B cell (primary cell): ENCODE measurements around the gene WFDC5. TPM values are rescaled to one million over a fixed set of nuclear protein-coding genes. Genes with fewer than 3 reads are reported as not detected.

ENCODE experiments used
- ATAC-seq: fragments of 200-7000 bp; cut with Tn5 transposase; one replicate; pipeline ENCODE4 v1.10.0; 2021; ENCODE audit warnings: low read depth, mild to moderate bottlenecking, moderate number of reproducible peaks, moderate library complexity
- CTCF ChIA-PET: fragments of 350-600 bp; sonication (Branson Sonifier 250); formaldehyde crosslinking; loops from one replicate; lab custom pipeline; 2021; ENCODE audit warnings: antibody characterized with exemption, inconsistent platforms; lab: Charles Lee
- POLR2A ChIA-PET: fragments of 350-600 bp; sonication (Branson Sonifier 250); formaldehyde crosslinking; loops from one replicate; lab custom pipeline; 2021; ENCODE audit warnings: antibody characterized with exemption; lab: Charles Lee
- DNase-seq: peaks from one replicate; pipeline ENCODE4 v3.0.0; 2013
- H2AFZ ChIP-seq: 2 replicates; pipeline ENCODE4 v1.6.1; 2012; ENCODE audit warnings: mild to moderate bottlenecking, low read depth, low read length; ENCODE audit not compliant: insufficient read depth, poor library complexity, severe bottlenecking
- H3K27ac ChIP-seq, 2 donors: 1 replicate in 1 of 2; 2 replicates in 1 of 2; pipeline ENCODE4 v1.5.1; 2012 to 2013; ENCODE audit warnings: low read length in 2 of 2, mild to moderate bottlenecking in 2 of 2, moderate library complexity in 1 of 2
- H3K27me3 ChIP-seq, 4 experiments: fragments of 200-600 bp in 1 of 4; sonication (generic) in 1 of 4; replicated peaks in 1 of 4; 1 replicate in 2 of 4; 2 replicates in 2 of 4; pipeline versions ENCODE4 v1.6.1 to v1.7.0; 2013 to 2016; ENCODE audit warnings: low read length in 3 of 4, mild to moderate bottlenecking in 2 of 4, mixed read lengths in 1 of 4, moderate library complexity in 1 of 4; ENCODE audit not compliant: insufficient read depth in 4 of 4, control insufficient read depth in 3 of 4; ENCODE audit errors: control extremely low read depth in 1 of 4
- H3K36me3 ChIP-seq, 2 experiments: replicated peaks in 1 of 2; 1 replicate in 1 of 2; 2 replicates in 1 of 2; pipeline versions ENCODE4 v1.6.1 to v1.7.1; 2013; ENCODE audit warnings: low read length in 1 of 2; ENCODE audit not compliant: insufficient read depth in 2 of 2, control insufficient read depth in 1 of 2; ENCODE audit errors: control extremely low read depth in 1 of 2, extremely low read depth in 1 of 2
- H3K4me1 ChIP-seq, 2 donors: fragments of 200-600 bp in 1 of 2; sonication (generic) in 1 of 2; 1 replicate in 1 of 2; 2 replicates in 1 of 2; pipeline versions ENCODE4 v1.5.1 to v1.6.1; 2013 to 2017; ENCODE audit warnings: low read length in 2 of 2; ENCODE audit not compliant: control insufficient read depth in 2 of 2, insufficient read depth in 2 of 2
- H3K4me2 ChIP-seq: replicated peaks from 2 replicates; pipeline ENCODE3; 2012; ENCODE audit warnings: mild to moderate bottlenecking, low read depth, low read length; ENCODE audit not compliant: poor library complexity, severe bottlenecking
- H3K4me3 ChIP-seq, 5 experiments: fragments of 200-600 bp in 1 of 5; sonication (generic) in 1 of 5; 1 replicate in 3 of 5; 2 replicates in 2 of 5; pipeline versions ENCODE4 v1.5.1 to v1.7.0; 2011 to 2016; ENCODE audit warnings: low read length in 4 of 5, mild to moderate bottlenecking in 4 of 5, low read depth in 2 of 5, control low read depth in 1 of 5, moderate library complexity in 1 of 5; ENCODE audit not compliant: insufficient read depth in 1 of 5; ENCODE audit errors: control extremely low read depth in 1 of 5, extremely low read depth in 1 of 5
- H3K79me2 ChIP-seq: fragments of 200-600 bp; sonication (generic); one replicate; pipeline ENCODE4 v1.6.0; 2016; ENCODE audit warnings: low read length; ENCODE audit not compliant: control insufficient read depth, insufficient read depth
- H3K9ac ChIP-seq: fragments of 200-600 bp; sonication (generic); 2 replicates; pipeline ENCODE4 v1.6.1; 2017; ENCODE audit warnings: mild to moderate bottlenecking, low read length, moderate library complexity
- H3K9me3 ChIP-seq, 3 donors: one replicate each; pipeline versions ENCODE4 v1.6.1 to v1.7.1; 2013; ENCODE audit warnings: low read length in 2 of 3; ENCODE audit not compliant: control insufficient read depth in 2 of 3, insufficient read depth in 1 of 3; ENCODE audit errors: control extremely low read depth in 1 of 3
- H4K20me1 ChIP-seq: 2 replicates; pipeline ENCODE4 v1.6.0; 2012; ENCODE audit warnings: mild to moderate bottlenecking, low read length; ENCODE audit not compliant: insufficient read depth, control insufficient read depth, poor library complexity, severe bottlenecking
- H3K27ac Mint-ChIP-seq: one replicate; pipeline ENCODE4 v1.8.0; 2021; ENCODE audit warnings: mixed read lengths
- H3K27me3 Mint-ChIP-seq: one replicate; pipeline ENCODE4 v1.8.0; 2021; ENCODE audit warnings: mixed read lengths
- H3K4me1 Mint-ChIP-seq: one replicate; pipeline ENCODE4 v1.8.0; 2021; ENCODE audit warnings: mixed read lengths
- H3K4me3 Mint-ChIP-seq: one replicate; pipeline ENCODE4 v1.8.0; 2021; ENCODE audit warnings: mixed read lengths
- H3K9me3 Mint-ChIP-seq: one replicate; pipeline ENCODE4 v1.8.0; 2022; ENCODE audit warnings: mixed read lengths; ENCODE audit not compliant: insufficient read depth
- EZH2 ChIP-seq: IDR thresholded peaks from 2 replicates; pipeline ENCODE4 v1.6.1; 2012; ENCODE audit warnings: borderline replicate concordance, low read depth, mild to moderate bottlenecking, moderate library complexity, low read length; ENCODE audit not compliant: insufficient read depth, poor library complexity, severe bottlenecking
- WGBS: methylation state at CpG from one replicate; pipeline ENCODE4 v1.1.5; 2013; ENCODE audit warnings: missing lambda C conversion rate; ENCODE audit not compliant: insufficient coverage; 5-methylcytosine and 5-hydroxymethylcytosine counted together
- intact Hi-C: fragments of 100-400 bp; cut with micrococcal nuclease; formaldehyde crosslinking; loops from one replicate; pipeline ENCODE4 v1.10.0; 2022
- polyA plus RNA-seq: library from polyadenylated mRNA; depleted of rRNA; stranded (reverse); fragments of >200 nt; gene quantifications from 2 replicates; pipeline ENCODE4 v1.2.3, GENCODE V29; 2012
- total RNA-seq, 2 donors: library from RNA; stranded (reverse); fragments of 120-200 nt in 1 of 2; gene quantifications; 1 replicate in 1 of 2; 2 replicates in 1 of 2; pipeline versions ENCODE4 v1.2.3 to v1.2.4, GENCODE V29; 2013 to 2022
- TF ChIP-seq, protein P1 (sequence below): fragments of 200-600 bp; IDR thresholded peaks from one replicate; pipeline ENCODE4 v1.8.0; 2022; ENCODE audit warnings: antibody characterized with exemption, mild to moderate bottlenecking

Gene WFDC5
- total and polyA plus RNA-seq, 2 donors (not counting 1 experiment from before 2014, with no cell fraction given), result not detected

DNA sequence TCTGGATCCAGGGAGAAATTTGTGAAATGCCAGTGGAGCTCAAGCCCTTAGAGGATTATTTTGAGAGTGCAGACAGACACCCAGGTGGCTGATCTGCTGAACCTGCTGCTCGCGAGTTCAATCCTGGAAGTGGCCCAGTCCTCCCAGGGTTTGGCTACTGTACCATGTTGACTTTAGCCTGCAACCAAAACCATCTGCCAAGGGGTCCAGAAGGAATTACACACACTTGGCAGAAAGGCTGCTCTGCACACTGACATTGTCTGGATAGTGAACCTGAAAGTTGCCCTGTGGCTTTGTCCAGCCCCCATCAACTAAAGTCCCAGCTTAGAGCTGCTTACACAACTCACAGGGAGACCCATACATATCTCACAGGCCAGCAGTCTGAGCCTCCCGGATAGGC lies 38.2 kb upstream of the WFDC5 start:
- TF ChIP-seq, protein P1, sequence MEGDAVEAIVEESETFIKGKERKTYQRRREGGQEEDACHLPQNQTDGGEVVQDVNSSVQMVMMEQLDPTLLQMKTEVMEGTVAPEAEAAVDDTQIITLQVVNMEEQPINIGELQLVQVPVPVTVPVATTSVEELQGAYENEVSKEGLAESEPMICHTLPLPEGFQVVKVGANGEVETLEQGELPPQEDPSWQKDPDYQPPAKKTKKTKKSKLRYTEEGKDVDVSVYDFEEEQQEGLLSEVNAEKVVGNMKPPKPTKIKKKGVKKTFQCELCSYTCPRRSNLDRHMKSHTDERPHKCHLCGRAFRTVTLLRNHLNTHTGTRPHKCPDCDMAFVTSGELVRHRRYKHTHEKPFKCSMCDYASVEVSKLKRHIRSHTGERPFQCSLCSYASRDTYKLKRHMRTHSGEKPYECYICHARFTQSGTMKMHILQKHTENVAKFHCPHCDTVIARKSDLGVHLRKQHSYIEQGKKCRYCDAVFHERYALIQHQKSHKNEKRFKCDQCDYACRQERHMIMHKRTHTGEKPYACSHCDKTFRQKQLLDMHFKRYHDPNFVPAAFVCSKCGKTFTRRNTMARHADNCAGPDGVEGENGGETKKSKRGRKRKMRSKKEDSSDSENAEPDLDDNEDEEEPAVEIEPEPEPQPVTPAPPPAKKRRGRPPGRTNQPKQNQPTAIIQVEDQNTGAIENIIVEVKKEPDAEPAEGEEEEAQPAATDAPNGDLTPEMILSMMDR, result no peak
- TF ChIP-seq EZH2, result no peak
- intact Hi-C loops, result no loop called here
- no peak overlapping the region for H3K4me3 Mint-ChIP-seq
- Histone ChIP-seq H3K27ac (no peak overlapping the region), H3K4me3 (no peak overlapping the region), H2AFZ (no peak overlapping the region), H3K36me3 (no peaks in the 10 kb centered on the region), H3K79me2 (no peaks in the 10 kb centered on the region), H3K4me2 (no peak overlapping the region), H4K20me1 (no peaks in the 10 kb centered on the region), H3K9me3 (peaks cover 0 to 10% (median 2%) of the 10 kb centered on the region in 3 donors), H3K9ac (no peak overlapping the region), H3K27me3 (peaks cover 0 to 9% (median 0%) of the 10 kb centered on the region in 4 experiments), H3K4me1 (peaks cover 0 to 11% of the 10 kb centered on the region in 2 donors)
- no peak overlapping the region for H3K27ac Mint-ChIP-seq
- H3K27me3 Mint-ChIP-seq, result peaks cover 22% of the 10 kb centered on the region
- DNase-seq (no peak), ATAC-seq (no peak)
- peaks cover 8% of the 10 kb centered on the region for H3K9me3 Mint-ChIP-seq
- 89% methylated on average over 3 of the region's 3 CpGs for WGBS
- CTCF ChIA-PET, result no interaction called here
- peaks cover 15% of the 10 kb centered on the region for H3K4me1 Mint-ChIP-seq
- POLR2A ChIA-PET, result no interaction called here

DNA sequence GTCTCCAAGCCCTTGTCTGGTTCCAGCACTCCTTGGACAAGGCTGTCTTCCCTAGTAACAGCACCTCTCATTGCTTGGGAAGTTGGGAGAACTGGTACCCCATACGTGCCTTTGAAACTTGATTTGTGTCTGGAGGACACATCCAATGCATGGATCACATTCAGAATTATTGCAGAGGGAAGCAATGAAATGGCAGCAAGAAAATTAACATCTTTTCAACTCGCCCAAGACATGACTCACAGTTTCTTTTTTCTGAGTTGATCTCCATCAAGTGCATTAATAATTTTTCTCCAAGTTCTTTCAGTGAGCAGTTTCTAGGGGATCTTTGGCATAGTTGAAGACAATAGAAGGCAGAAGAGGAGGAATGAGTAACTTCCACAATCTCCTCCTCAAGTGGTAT lies 37.4 kb upstream of the WFDC5 start:
- H3K9me3 Mint-ChIP-seq, result peaks cover 8% of the 10 kb centered on the region
- Histone ChIP-seq H4K20me1 (no peaks in the 10 kb centered on the region), H2AFZ (no peak overlapping the region), H3K79me2 (no peaks in the 10 kb centered on the region), H3K27me3 (peaks cover 0 to 8% (median 1%) of the 10 kb centered on the region in 4 experiments), H3K4me1 (peaks cover 0 to 11% of the 10 kb centered on the region in 2 donors), H3K9me3 (peaks cover 0 to 8% (median 0%) of the 10 kb centered on the region in 3 donors), H3K4me3 (no peak overlapping the region), H3K9ac (no peak overlapping the region), H3K36me3 (no peaks in the 10 kb centered on the region), H3K27ac (no peak overlapping the region), H3K4me2 (no peak overlapping the region)
- ATAC-seq, result no peak
- TF ChIP-seq EZH2, result no peak
- TF ChIP-seq, protein P1, result no peak
- H3K4me1 Mint-ChIP-seq, result peaks cover 15% of the 10 kb centered on the region
- no peak for DNase-seq
- no peak overlapping the region for H3K4me3 Mint-ChIP-seq
- H3K27me3 Mint-ChIP-seq, result peaks cover 26% of the 10 kb centered on the region
- ChIA-PET CTCF (no interaction called here), POLR2A (no interaction called here)
- H3K27ac Mint-ChIP-seq, result no peak overlapping the region
- WGBS, result 57% methylated on average over 1 of the region's 2 CpGs
- intact Hi-C loops, result no loop called here
